Measurements from ENCODE around the gene TIMM21. TPM values are rescaled to one million over a fixed set of nuclear protein-coding genes. Genes with fewer than 3 reads are reported as not detected.

Gene TIMM21
- total and polyA plus RNA-seq, 5 donors from 2014 or later, result 8.8 to 20.0 (median 15.6) TPM

DNA sequence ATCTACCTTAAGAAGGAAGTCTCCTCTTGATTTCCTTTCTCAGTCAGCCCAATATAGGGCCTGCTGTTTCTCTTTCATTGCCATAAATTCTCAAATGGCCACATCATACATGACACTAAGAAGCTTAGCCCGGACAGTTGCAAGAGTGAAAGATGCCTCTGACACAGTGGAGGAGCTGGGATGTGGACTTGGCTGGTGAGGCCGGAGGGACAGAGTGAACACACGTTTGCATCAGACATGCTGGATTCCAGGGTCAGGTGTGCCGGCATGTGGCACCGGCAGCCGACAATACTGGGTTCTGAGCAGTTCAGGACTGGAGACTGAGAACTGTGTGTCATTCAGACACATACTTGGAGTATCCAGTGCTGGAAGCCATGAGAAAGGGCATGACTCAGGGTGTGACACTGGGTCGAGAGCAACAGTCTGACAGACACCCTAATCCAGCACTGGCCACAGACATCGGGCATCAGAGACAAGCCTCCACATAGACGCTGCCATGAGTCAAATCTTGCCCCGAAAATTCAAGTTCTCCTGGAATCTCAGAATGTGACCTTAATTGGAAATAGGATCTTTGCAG is 31.4 kb downstream of the TIMM21 start:
- H3K36me3 ChIP-seq (ENCODE audit: control insufficient read depth, insufficient read depth, low read length), result no peaks in the 10 kb centered on the region
- H3K4me3 Mint-ChIP-seq, result no peak overlapping the region
- H3K27ac ChIP-seq (ENCODE audit: insufficient read depth, low read length, poor library complexity, severe bottlenecking), result no peak overlapping the region
- H3K9me3 Mint-ChIP-seq, result no peaks in the 10 kb centered on the region
- H3K36me3 Mint-ChIP-seq, result no peaks in the 10 kb centered on the region
- ATAC-seq (ENCODE audit: low read depth in 2 of 2) (no peak), DNase-seq (no peak)
- peaks cover 24% of the 10 kb centered on the region for H3K27me3 Mint-ChIP-seq
- no peak overlapping the region for H3K4me3 ChIP-seq (ENCODE audit: low read depth, low read length)
- no peak overlapping the region for H3K27ac Mint-ChIP-seq
- no peaks in the 10 kb centered on the region for H3K27me3 ChIP-seq (ENCODE audit: control insufficient read depth, insufficient read depth, low read length)
- H3K9me3 ChIP-seq (ENCODE audit: control insufficient read depth in 2 of 2, low read length in 2 of 2), result no peaks in the 10 kb centered on the region
- H3K4me1 ChIP-seq (ENCODE audit: control insufficient read depth, insufficient read depth, low read length, poor library complexity, severe bottlenecking), result no peaks in the 10 kb centered on the region
- H3K4me1 Mint-ChIP-seq, result no peaks in the 10 kb centered on the region

DNA sequence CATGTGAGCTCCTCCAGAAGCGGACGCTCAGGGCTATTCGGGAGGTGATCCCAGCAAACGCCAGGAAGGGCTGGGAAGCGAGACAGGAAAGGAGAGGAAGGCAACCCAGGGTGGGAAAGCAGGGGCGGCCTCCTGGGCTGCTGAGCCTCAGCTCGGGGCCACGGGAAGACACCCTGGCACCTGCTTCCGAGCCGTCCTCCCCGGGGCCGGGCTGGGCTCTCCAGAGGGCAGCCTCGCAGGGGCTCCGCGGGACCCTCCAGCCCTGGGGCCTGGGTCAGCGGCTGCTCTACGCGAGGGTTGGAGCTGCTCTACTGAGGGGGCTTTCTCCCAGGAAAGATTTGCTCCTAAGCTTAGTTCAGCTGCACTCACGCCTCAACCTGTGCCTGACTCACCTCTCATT is 34.0 kb downstream of the TIMM21 start:
- H3K4me3 ChIP-seq (ENCODE audit: low read depth, low read length), result no peak overlapping the region
- no peaks in the 10 kb centered on the region for H3K27me3 ChIP-seq (ENCODE audit: control insufficient read depth, insufficient read depth, low read length)
- no peaks in the 10 kb centered on the region for H3K9me3 Mint-ChIP-seq
- H3K4me1 Mint-ChIP-seq, result no peaks in the 10 kb centered on the region
- no peak overlapping the region for H3K27ac ChIP-seq (ENCODE audit: insufficient read depth, low read length, poor library complexity, severe bottlenecking)
- no peaks in the 10 kb centered on the region for H3K36me3 Mint-ChIP-seq
- ATAC-seq (ENCODE audit: low read depth in 2 of 2) (no peak), DNase-seq (no peak)
- no peaks in the 10 kb centered on the region for H3K9me3 ChIP-seq (ENCODE audit: control insufficient read depth in 2 of 2, low read length in 2 of 2)
- H3K4me1 ChIP-seq (ENCODE audit: control insufficient read depth, insufficient read depth, low read length, poor library complexity, severe bottlenecking), result no peaks in the 10 kb centered on the region
- no peaks in the 10 kb centered on the region for H3K36me3 ChIP-seq (ENCODE audit: control insufficient read depth, insufficient read depth, low read length)
- peaks cover 15% of the 10 kb centered on the region for H3K27me3 Mint-ChIP-seq
- no peak overlapping the region for H3K4me3 Mint-ChIP-seq
- H3K27ac Mint-ChIP-seq, result no peak overlapping the region

DNA sequence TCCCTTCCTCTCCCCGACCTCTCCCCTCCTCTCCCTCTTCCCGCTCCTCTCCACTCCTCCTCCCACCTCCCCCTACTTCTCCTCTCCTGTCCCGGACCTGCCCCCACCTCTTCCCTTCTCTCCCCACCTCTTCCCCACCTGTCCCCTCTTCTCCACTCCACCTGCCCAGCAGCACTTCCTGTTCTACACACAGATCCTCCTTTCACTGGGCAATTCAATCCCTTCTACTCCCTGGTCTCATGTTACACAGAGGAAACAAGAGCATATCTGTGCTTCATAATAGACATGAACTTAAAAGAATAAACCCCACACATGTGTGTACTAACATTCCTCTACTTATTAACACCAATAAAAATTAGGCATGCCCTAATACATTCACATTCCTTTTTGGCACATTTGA is 34.8 kb downstream of the TIMM21 start:
- H3K9me3 Mint-ChIP-seq, result peaks cover 0 to under 1% (median 0%) of the 10 kb centered on the region in 7 donors
- Histone ChIP-seq H3K4me3 (ENCODE audit: low read depth, low read length) (no peak overlapping the region), H3K4me1 (ENCODE audit: control insufficient read depth, insufficient read depth, low read length, poor library complexity, severe bottlenecking) (no peaks in the 10 kb centered on the region), H3K27ac (ENCODE audit: insufficient read depth, low read length, poor library complexity, severe bottlenecking) (no peak overlapping the region), H3K9me3 (ENCODE audit: control insufficient read depth in 2 of 2, low read length in 2 of 2) (no peaks in the 10 kb centered on the region), H3K27me3 (ENCODE audit: control insufficient read depth, insufficient read depth, low read length) (no peaks in the 10 kb centered on the region), H3K36me3 (ENCODE audit: control insufficient read depth, insufficient read depth, low read length) (no peaks in the 10 kb centered on the region)
- no peak overlapping the region for H3K4me3 Mint-ChIP-seq
- no peak overlapping the region for H3K27ac Mint-ChIP-seq
- H3K36me3 Mint-ChIP-seq, result no peaks in the 10 kb centered on the region
- no peaks in the 10 kb centered on the region for H3K4me1 Mint-ChIP-seq
- DNase-seq (no peak), ATAC-seq (ENCODE audit: low read depth in 2 of 2) (no peak)
- peaks cover 12% of the 10 kb centered on the region for H3K27me3 Mint-ChIP-seq

DNA sequence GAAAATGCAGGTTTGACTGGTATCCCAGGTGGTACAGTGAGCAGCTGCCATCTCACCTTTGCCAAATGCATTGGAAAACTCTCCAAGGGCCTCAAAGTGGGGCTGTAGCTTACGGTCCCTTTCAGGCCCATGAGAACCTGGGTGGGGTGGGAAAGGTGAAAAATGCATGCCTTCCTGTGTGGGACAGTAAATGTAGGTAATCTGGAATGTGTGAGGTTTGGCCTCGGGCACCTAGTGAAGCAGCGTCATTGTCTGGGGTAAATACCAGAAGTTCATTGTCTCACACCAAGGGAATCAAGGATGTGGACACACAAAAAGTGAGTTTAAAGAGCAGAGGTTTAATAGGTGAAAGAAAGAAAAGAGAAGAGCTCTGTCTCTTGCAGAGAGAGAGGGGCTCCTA is 36.6 kb downstream of the TIMM21 start:
- Histone ChIP-seq H3K9me3 (ENCODE audit: control insufficient read depth in 2 of 2, low read length in 2 of 2) (no peaks in the 10 kb centered on the region), H3K27ac (ENCODE audit: insufficient read depth, low read length, poor library complexity, severe bottlenecking) (no peak overlapping the region), H3K4me3 (ENCODE audit: low read depth, low read length) (no peak overlapping the region), H3K4me1 (ENCODE audit: control insufficient read depth, insufficient read depth, low read length, poor library complexity, severe bottlenecking) (no peaks in the 10 kb centered on the region), H3K36me3 (ENCODE audit: control insufficient read depth, insufficient read depth, low read length) (no peaks in the 10 kb centered on the region), H3K27me3 (ENCODE audit: control insufficient read depth, insufficient read depth, low read length) (no peaks in the 10 kb centered on the region)
- no peaks in the 10 kb centered on the region for H3K4me1 Mint-ChIP-seq
- peaks cover 0 to 2% (median 0%) of the 10 kb centered on the region in 7 donors for H3K9me3 Mint-ChIP-seq
- peaks cover 15% of the 10 kb centered on the region for H3K27me3 Mint-ChIP-seq
- no peak for DNase-seq
- ATAC-seq (ENCODE audit: low read depth in 2 of 2), result no peak
- no peaks in the 10 kb centered on the region for H3K36me3 Mint-ChIP-seq
- H3K27ac Mint-ChIP-seq, result no peak overlapping the region
- no peak overlapping the region for H3K4me3 Mint-ChIP-seq

DNA sequence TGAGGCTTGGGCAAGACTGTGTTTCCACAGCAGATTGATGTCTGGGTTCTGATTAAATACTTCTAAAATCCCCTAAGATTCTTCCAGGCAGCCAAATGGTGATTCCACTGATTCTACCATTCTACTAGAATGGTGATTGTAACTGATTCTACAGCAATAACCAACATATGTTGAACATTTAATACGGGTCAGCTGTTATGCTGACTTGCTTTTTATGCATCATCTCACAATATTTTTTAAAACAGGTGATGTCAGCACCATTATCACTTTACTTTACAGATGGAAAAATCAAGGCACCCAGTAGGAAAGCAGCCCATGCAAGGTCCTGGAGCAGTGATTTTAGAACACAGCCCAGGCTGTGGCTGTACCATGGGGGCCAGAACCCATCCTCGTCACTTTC is 37.5 kb downstream of the TIMM21 start:
- Histone ChIP-seq H3K4me1 (ENCODE audit: control insufficient read depth, insufficient read depth, low read length, poor library complexity, severe bottlenecking) (no peaks in the 10 kb centered on the region), H3K9me3 (ENCODE audit: control insufficient read depth in 2 of 2, low read length in 2 of 2) (no peaks in the 10 kb centered on the region), H3K27ac (ENCODE audit: insufficient read depth, low read length, poor library complexity, severe bottlenecking) (no peak overlapping the region), H3K36me3 (ENCODE audit: control insufficient read depth, insufficient read depth, low read length) (no peaks in the 10 kb centered on the region), H3K27me3 (ENCODE audit: control insufficient read depth, insufficient read depth, low read length) (peaks cover 2% of the 10 kb centered on the region), H3K4me3 (ENCODE audit: low read depth, low read length) (no peak overlapping the region)
- H3K4me1 Mint-ChIP-seq, result no peaks in the 10 kb centered on the region
- no peak for DNase-seq
- no peak for ATAC-seq (ENCODE audit: low read depth in 2 of 2)
- H3K4me3 Mint-ChIP-seq, result no peak overlapping the region
- H3K27ac Mint-ChIP-seq, result no peak overlapping the region
- peaks cover 15% of the 10 kb centered on the region for H3K27me3 Mint-ChIP-seq
- no peaks in the 10 kb centered on the region for H3K36me3 Mint-ChIP-seq
- H3K9me3 Mint-ChIP-seq, result peaks cover 0 to 2% (median 0%) of the 10 kb centered on the region in 7 donors

DNA sequence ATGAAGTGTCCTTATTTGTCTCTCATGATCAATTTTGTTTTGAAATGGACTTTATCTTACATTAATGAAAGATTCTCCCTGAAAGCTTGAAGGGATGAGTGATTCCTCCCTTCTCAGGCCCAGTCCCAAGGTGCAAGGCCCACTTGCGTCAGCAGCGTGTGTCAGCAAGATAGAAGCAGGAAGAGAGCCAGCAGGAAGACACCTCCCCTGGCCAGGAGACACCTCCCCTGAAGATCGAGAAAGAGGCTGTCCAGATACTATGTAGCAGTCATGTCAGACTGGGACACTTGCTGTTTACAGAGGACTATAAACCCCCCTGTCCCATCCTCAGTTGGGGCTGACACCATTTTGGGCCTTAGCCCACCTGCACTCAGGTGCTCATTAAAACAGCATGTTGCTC is 38.3 kb downstream of the TIMM21 start:
- Mint-ChIP-seq H3K27ac (no peak overlapping the region), H3K9me3 (peaks cover 0 to 2% (median 0%) of the 10 kb centered on the region in 7 donors), H3K4me3 (no peak overlapping the region), H3K36me3 (no peaks in the 10 kb centered on the region), H3K27me3 (peaks cover 15% of the 10 kb centered on the region), H3K4me1 (no peaks in the 10 kb centered on the region)
- DNase-seq (no peak), ATAC-seq (ENCODE audit: low read depth in 2 of 2) (no peak)
- Histone ChIP-seq H3K36me3 (ENCODE audit: control insufficient read depth, insufficient read depth, low read length) (no peaks in the 10 kb centered on the region), H3K4me1 (ENCODE audit: control insufficient read depth, insufficient read depth, low read length, poor library complexity, severe bottlenecking) (no peaks in the 10 kb centered on the region), H3K27me3 (ENCODE audit: control insufficient read depth, insufficient read depth, low read length) (peaks cover 2% of the 10 kb centered on the region), H3K4me3 (ENCODE audit: low read depth, low read length) (no peak overlapping the region), H3K27ac (ENCODE audit: insufficient read depth, low read length, poor library complexity, severe bottlenecking) (no peak overlapping the region), H3K9me3 (ENCODE audit: control insufficient read depth in 2 of 2, low read length in 2 of 2) (no peaks in the 10 kb centered on the region)

DNA sequence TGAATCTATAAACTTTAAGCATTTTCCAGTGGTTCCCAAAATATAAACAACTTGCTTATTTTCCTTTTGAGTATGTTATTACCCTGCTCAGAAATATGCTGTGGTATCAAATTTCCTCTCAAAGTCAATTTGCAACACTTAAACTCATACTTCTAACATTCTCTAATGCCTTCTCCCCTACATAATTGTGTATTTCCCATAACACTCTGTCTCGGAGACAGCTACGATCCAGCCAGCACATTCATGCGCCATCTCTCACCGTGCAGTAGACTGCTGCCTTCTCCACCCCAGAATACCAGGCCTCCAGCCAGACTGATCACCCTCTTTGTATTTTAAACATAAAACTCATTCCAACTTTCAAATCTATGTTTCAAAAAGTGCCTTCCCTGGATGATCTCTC is 41.8 kb downstream of the TIMM21 start:
- Mint-ChIP-seq H3K9me3 (peaks cover 0 to 2% (median 0%) of the 10 kb centered on the region in 7 donors), H3K36me3 (no peaks in the 10 kb centered on the region), H3K4me3 (no peak overlapping the region), H3K27me3 (peaks cover 13% of the 10 kb centered on the region), H3K27ac (no peak overlapping the region), H3K4me1 (no peaks in the 10 kb centered on the region)
- DNase-seq, result no peak
- Histone ChIP-seq H3K27me3 (ENCODE audit: control insufficient read depth, insufficient read depth, low read length) (peaks cover 4% of the 10 kb centered on the region), H3K4me1 (ENCODE audit: control insufficient read depth, insufficient read depth, low read length, poor library complexity, severe bottlenecking) (no peaks in the 10 kb centered on the region), H3K36me3 (ENCODE audit: control insufficient read depth, insufficient read depth, low read length) (no peaks in the 10 kb centered on the region), H3K4me3 (ENCODE audit: low read depth, low read length) (no peak overlapping the region), H3K27ac (ENCODE audit: insufficient read depth, low read length, poor library complexity, severe bottlenecking) (no peak overlapping the region), H3K9me3 (ENCODE audit: control insufficient read depth in 2 of 2, low read length in 2 of 2) (no peaks in the 10 kb centered on the region)
- no peak for ATAC-seq (ENCODE audit: low read depth in 2 of 2)

DNA sequence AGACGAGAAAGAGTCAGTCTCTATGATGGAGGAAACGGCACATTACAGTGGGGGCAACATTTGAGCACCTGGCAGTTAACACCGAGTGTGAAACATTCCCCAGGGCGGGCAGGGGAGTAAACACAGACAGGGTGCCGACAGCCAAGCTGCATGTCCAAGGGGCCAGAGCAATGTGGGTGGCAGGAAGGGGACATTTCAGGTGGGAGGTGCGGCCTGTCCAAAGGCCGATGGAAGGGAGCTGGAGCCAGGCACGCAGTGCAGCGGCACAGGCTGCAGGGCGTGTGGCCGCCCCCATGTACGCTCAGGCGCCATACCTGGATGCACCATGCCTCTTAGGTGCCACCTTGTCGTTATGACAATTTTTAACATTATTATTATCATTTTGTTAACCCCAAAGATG is 43.3 kb downstream of the TIMM21 start:
- H3K27ac ChIP-seq (ENCODE audit: insufficient read depth, low read length, poor library complexity, severe bottlenecking), result no peak overlapping the region
- no peaks in the 10 kb centered on the region for H3K9me3 ChIP-seq (ENCODE audit: control insufficient read depth in 2 of 2, low read length in 2 of 2)
- Mint-ChIP-seq H3K27ac (no peak overlapping the region), H3K36me3 (no peaks in the 10 kb centered on the region), H3K9me3 (peaks cover 0 to 2% (median 0%) of the 10 kb centered on the region in 7 donors), H3K4me3 (no peak overlapping the region), H3K27me3 (peaks cover 17% of the 10 kb centered on the region), H3K4me1 (peaks cover 0 to 6% (median under 1%) of the 10 kb centered on the region in 4 donors)
- ATAC-seq (ENCODE audit: low read depth in 2 of 2) (no peak), DNase-seq (no peak)
- H3K27me3 ChIP-seq (ENCODE audit: control insufficient read depth, insufficient read depth, low read length), result peaks cover 4% of the 10 kb centered on the region
- H3K36me3 ChIP-seq (ENCODE audit: control insufficient read depth, insufficient read depth, low read length), result no peaks in the 10 kb centered on the region
- no peaks in the 10 kb centered on the region for H3K4me1 ChIP-seq (ENCODE audit: control insufficient read depth, insufficient read depth, low read length, poor library complexity, severe bottlenecking)
- no peak overlapping the region for H3K4me3 ChIP-seq (ENCODE audit: low read depth, low read length)

Data from CD4-positive, CD25-positive, alpha-beta regulatory T cell (primary cell).